Panc1 (cell line): ENCODE measurements around the gene BCL2L1. TPM values are rescaled to one million over a fixed set of nuclear protein-coding genes. Genes with fewer than 3 reads are reported as not detected.

Source experiments
- ATAC-seq: fragments of 200-7000 bp; cut with Tn5 transposase; 2 replicates; pipeline ENCODE4 v1.9.1; 2020; ENCODE audit warnings: mild to moderate bottlenecking, moderate library complexity
- BruUV-seq: library from RNA; stranded (reverse); fragments of 400-500 nt; replicated peaks from 2 replicates; lab custom pipeline; 2021; lab: Mats Ljungman, UMichigan
- CTCF ChIA-PET: fragments of 300-600 bp; sonication (Branson Sonifier 250); formaldehyde crosslinking; loops from one replicate; lab custom pipeline; 2022; ENCODE audit warnings: antibody characterized with exemption; lab: Charles Lee
- POLR2A ChIA-PET: fragments of 300-600 bp; sonication (Branson Sonifier 250); formaldehyde crosslinking; loops from one replicate; lab custom pipeline; 2022; ENCODE audit warnings: antibody characterized with exemption; lab: Charles Lee
- DNase-seq: peaks from one replicate; pipeline ENCODE4 v3.0.0-alpha.2; 2010; ENCODE audit warnings: low read depth, low spot score
- H3K27ac ChIP-seq: 2 replicates; pipeline ENCODE4 v1.5.1; 2011; ENCODE audit warnings: mild to moderate bottlenecking, low read length, inconsistent platforms
- H3K27me3 ChIP-seq: fragments of 200-500 bp; sonication (Bioruptor generic); 2 replicates; pipeline ENCODE4 v1.6.0; 2014; ENCODE audit warnings: low read length, inconsistent platforms; ENCODE audit not compliant: control insufficient read depth, insufficient read depth
- H3K36me3 ChIP-seq: fragments of 200-500 bp; sonication (Bioruptor generic); 2 replicates; pipeline ENCODE4 v1.5.1; 2014; ENCODE audit warnings: inconsistent platforms, mild to moderate bottlenecking, low read length, moderate library complexity; ENCODE audit not compliant: control insufficient read depth, insufficient read depth
- H3K4me1 ChIP-seq: 2 replicates; pipeline ENCODE4 v1.5.1; 2011; ENCODE audit warnings: inconsistent platforms, mild to moderate bottlenecking, low read length, moderate library complexity; ENCODE audit not compliant: control insufficient read depth, insufficient read depth
- H3K4me3 ChIP-seq, 2 experiments: 2 replicates each; pipeline ENCODE4 v1.5.1; 2011 to 2012; ENCODE audit warnings: low read depth in 2 of 2, low read length in 2 of 2, mild to moderate bottlenecking in 2 of 2, inconsistent platforms in 1 of 2, moderate library complexity in 1 of 2
- H3K9me3 ChIP-seq: fragments of 200-500 bp; sonication (Bioruptor generic); 2 replicates; pipeline ENCODE4 v1.5.1; 2014; ENCODE audit warnings: low read depth, mild to moderate bottlenecking, inconsistent platforms, low read length, moderate library complexity; ENCODE audit not compliant: control insufficient read depth, insufficient read depth
- POLR2AphosphoS5 ChIP-seq: IDR thresholded peaks from 2 replicates; pipeline ENCODE4 v1.6.1; 2012; ENCODE audit warnings: mild to moderate bottlenecking, low read depth, low read length, moderate library complexity
- SIN3A ChIP-seq: IDR thresholded peaks from 2 replicates; pipeline ENCODE4 v1.6.1; 2012; ENCODE audit warnings: low read depth, mild to moderate bottlenecking, low read length, moderate library complexity, borderline replicate concordance; ENCODE audit not compliant: insufficient read depth
- TCF7L2 ChIP-seq: IDR thresholded peaks from 2 replicates; pipeline ENCODE4 v1.6.1; 2011; ENCODE audit warnings: mild to moderate bottlenecking, low read depth, low read length, inconsistent platforms
- in situ Hi-C: cut with HindIII; loops from 2 replicates; pipeline ENCODE4 v1.10.0; 2016; ENCODE audit warnings: low sequenced_read_pairs, low pct_unique_long_range_greater_than_20kb
- intact Hi-C: fragments of 100-400 bp; cut with micrococcal nuclease; formaldehyde crosslinking; loops from one replicate; pipeline ENCODE4 v1.10.0; 2022; ENCODE audit not compliant: unreplicated experiment
- total RNA-seq: library from RNA; stranded (reverse); gene quantifications from one replicate; pipeline ENCODE4 v1.2.1, GENCODE V29; 2021; ENCODE audit not compliant: unreplicated experiment
- TF ChIP-seq, protein P1 (sequence below): fragments of 450-650 bp; IDR thresholded peaks from 2 replicates; pipeline ENCODE4 v1.5.1; 2017; ENCODE audit warnings: mild to moderate bottlenecking
- TF ChIP-seq, protein P2 (sequence below), 2 experiments: IDR thresholded peaks; 2 replicates each; pipeline ENCODE4 v1.6.1; 2011 to 2012; ENCODE audit warnings: low read depth in 2 of 2, control low read depth in 1 of 2, low read length in 1 of 2, mild to moderate bottlenecking in 1 of 2, moderate library complexity in 1 of 2; ENCODE audit not compliant: insufficient read depth in 1 of 2

Gene BCL2L1
- total RNA-seq, 1 experiment from 2014 or later = 150 TPM

DNA sequence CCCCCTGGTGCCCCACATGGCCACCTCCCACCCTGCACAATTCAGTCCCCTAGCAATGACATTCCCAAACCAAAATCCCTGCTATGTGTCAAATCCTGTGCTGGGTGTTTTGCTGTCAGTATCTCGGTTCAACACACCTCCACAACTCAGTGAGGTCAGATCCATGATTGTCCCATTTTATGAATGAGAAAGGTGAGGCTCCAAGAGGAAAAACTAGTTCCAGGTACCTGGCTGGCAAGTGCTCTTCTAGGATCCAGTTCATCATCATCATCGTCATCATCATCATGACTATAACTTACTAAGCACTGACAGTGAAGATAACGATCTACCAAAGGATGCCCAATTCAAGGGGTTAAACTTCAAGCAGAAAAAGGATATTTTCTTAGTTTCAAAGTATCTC, 102.4 kb downstream of the BCL2L1 start:
- ATAC-seq (no peak), DNase-seq (no peak)
- Histone ChIP-seq H3K4me3 (no peak overlapping the region), H3K4me1 (no peaks in the 10 kb centered on the region), H3K27ac (no peak overlapping the region), H3K27me3 (no peaks in the 10 kb centered on the region), H3K9me3 (no peaks in the 10 kb centered on the region), H3K36me3 (no peaks in the 10 kb centered on the region)
- TF ChIP-seq, protein P1, sequence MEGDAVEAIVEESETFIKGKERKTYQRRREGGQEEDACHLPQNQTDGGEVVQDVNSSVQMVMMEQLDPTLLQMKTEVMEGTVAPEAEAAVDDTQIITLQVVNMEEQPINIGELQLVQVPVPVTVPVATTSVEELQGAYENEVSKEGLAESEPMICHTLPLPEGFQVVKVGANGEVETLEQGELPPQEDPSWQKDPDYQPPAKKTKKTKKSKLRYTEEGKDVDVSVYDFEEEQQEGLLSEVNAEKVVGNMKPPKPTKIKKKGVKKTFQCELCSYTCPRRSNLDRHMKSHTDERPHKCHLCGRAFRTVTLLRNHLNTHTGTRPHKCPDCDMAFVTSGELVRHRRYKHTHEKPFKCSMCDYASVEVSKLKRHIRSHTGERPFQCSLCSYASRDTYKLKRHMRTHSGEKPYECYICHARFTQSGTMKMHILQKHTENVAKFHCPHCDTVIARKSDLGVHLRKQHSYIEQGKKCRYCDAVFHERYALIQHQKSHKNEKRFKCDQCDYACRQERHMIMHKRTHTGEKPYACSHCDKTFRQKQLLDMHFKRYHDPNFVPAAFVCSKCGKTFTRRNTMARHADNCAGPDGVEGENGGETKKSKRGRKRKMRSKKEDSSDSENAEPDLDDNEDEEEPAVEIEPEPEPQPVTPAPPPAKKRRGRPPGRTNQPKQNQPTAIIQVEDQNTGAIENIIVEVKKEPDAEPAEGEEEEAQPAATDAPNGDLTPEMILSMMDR = no peak
- TF ChIP-seq TCF7L2 = no peak
- TF ChIP-seq SIN3A = no peak
- TF ChIP-seq POLR2AphosphoS5 = no peak
- TF ChIP-seq, protein P2, sequence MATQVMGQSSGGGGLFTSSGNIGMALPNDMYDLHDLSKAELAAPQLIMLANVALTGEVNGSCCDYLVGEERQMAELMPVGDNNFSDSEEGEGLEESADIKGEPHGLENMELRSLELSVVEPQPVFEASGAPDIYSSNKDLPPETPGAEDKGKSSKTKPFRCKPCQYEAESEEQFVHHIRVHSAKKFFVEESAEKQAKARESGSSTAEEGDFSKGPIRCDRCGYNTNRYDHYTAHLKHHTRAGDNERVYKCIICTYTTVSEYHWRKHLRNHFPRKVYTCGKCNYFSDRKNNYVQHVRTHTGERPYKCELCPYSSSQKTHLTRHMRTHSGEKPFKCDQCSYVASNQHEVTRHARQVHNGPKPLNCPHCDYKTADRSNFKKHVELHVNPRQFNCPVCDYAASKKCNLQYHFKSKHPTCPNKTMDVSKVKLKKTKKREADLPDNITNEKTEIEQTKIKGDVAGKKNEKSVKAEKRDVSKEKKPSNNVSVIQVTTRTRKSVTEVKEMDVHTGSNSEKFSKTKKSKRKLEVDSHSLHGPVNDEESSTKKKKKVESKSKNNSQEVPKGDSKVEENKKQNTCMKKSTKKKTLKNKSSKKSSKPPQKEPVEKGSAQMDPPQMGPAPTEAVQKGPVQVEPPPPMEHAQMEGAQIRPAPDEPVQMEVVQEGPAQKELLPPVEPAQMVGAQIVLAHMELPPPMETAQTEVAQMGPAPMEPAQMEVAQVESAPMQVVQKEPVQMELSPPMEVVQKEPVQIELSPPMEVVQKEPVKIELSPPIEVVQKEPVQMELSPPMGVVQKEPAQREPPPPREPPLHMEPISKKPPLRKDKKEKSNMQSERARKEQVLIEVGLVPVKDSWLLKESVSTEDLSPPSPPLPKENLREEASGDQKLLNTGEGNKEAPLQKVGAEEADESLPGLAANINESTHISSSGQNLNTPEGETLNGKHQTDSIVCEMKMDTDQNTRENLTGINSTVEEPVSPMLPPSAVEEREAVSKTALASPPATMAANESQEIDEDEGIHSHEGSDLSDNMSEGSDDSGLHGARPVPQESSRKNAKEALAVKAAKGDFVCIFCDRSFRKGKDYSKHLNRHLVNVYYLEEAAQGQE (IDR thresholded peaks at IDR 0.05; ENCODE audit: insufficient read depth in 1 of 2, low read depth in 2 of 2, low read length in 1 of 2) = no peak
- in situ Hi-C loops = loop anchor here (10.0 kb wide), 1 partner anchor 55 kb away; no protein-coding TSS in a partner anchor
- intact Hi-C loops = no loop called here
- ChIA-PET CTCF (no interaction called here), POLR2A (interaction anchor here (0.7 kb wide), 1 partner anchor 15 kb away, joined by 4 read pairs; the partner anchor contains the start of gene ID1)
- no TSS peak for BruUV-seq

DNA sequence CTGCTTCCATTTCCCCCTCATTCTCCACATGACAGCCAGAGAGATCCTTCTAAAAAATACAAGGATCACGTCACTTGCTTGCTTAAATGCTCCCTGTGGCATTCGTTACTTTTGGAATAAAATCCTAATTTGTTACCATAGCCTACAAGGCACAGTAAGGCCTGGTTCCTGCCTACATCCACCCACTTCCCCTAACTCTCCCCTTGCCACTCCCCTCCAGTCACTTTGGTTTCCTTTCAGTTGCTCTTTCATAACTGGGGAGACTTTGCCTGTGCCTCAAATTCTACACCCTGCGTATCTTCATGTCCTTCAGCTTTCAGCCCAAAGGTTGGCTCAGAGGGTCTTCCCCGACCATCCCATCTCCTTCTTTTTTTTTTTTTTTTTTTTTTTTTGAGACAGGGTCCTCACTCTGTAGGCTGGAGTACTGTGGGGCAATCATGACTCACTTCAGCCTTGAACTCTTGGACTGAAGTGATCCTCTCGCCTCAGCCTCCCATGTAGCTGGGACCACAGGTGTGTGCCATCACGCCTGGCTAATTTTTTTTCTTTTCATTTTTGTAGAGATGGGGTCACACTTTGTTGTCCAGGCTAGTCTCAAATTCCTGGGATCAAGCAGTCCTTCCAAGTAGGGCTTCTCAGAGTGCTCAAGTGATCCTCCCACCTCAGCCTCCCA, 105.1 kb downstream of the BCL2L1 start:
- Histone ChIP-seq H3K4me3 (no peak overlapping the region), H3K4me1 (peaks cover 4% of the 10 kb centered on the region; the same call in 1 of the 2 replicates), H3K9me3 (no peaks in the 10 kb centered on the region), H3K27me3 (no peaks in the 10 kb centered on the region), H3K27ac (no peak overlapping the region), H3K36me3 (no peaks in the 10 kb centered on the region)
- ChIA-PET POLR2A (interaction anchor here (0.6 kb wide), 1 partner anchor 24 kb away, joined by 3 read pairs; no protein-coding TSS in a partner anchor), CTCF (interaction anchor here (0.8 kb wide), 1 partner anchor 57 kb away, joined by 4 read pairs; no protein-coding TSS in a partner anchor)
- TF ChIP-seq SIN3A = no peak
- BruUV-seq = no TSS peak
- intact Hi-C loops = no loop called here
- DNase-seq (no peak), ATAC-seq (no peak)
- in situ Hi-C loops = no loop called here

DNA sequence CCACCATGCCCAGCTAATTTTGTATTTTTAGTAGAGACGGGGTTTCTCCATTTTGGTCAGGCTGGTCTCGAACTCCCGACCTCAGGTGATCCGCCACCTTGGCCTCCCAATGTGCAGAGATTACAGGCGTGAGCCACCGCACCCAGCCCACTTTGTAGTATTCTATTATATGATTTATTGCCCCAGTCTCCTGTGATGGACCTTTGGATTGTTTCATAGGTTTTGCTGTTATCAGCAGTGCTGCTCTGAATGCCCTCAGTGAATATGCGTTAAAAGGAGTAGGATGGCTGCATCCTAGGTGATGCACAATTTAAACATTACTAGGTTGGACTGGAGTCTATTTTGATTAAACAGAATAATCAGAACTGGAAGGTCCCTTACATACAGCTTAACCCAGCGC, 107.3 kb downstream of the BCL2L1 start:
- DNase-seq = no peak
- no peaks in the 10 kb centered on the region for H3K9me3 ChIP-seq
- POLR2A ChIA-PET = interaction anchor here (0.7 kb wide), 1 partner anchor 60 kb away, joined by 3 read pairs; no protein-coding TSS in a partner anchor
- CTCF ChIA-PET = no interaction called here
- no peak overlapping the region for H3K4me3 ChIP-seq
- no TSS peak for BruUV-seq
- peaks cover 26% of the 10 kb centered on the region for H3K4me1 ChIP-seq
- intact Hi-C loops = no loop called here
- no peaks in the 10 kb centered on the region for H3K27me3 ChIP-seq
- TF ChIP-seq, protein P1 = no peak
- TF ChIP-seq POLR2AphosphoS5 (no peak), SIN3A (no peak), TCF7L2 (no peak)
- TF ChIP-seq, protein P2 (IDR thresholded peaks at IDR 0.05; ENCODE audit: insufficient read depth in 1 of 2, low read depth in 2 of 2, low read length in 1 of 2) = no peak
- no peak overlapping the region for H3K27ac ChIP-seq
- ATAC-seq = no peak
- in situ Hi-C loops = no loop called here
- H3K36me3 ChIP-seq = no peaks in the 10 kb centered on the region
